Hematopoietic multipotent progenitor cell treated with erythropoietin and hydrocortisone succinate and interleukin-3 and kit ligand, for 6 days (in vitro differentiated cells): Measurements from ENCODE around the gene USF2.
A peak's percentile ranks its signal among the peaks of the same experiment; 100 is the strongest.

Experiments
- DNase-seq: peaks from one replicate; pipeline ENCODE4 v3.0.0-alpha.2; 2015

Gene USF2

GRCh38 chr19:35265900-35266519 is 2.8 kb upstream of the USF2 start:
- no peak for DNase-seq

- no peak for DNase-seq
These were observed 2.0 kb upstream of the USF2 start for GRCh38 chr19:35266520-35267352.

- DNase-seq: peak; percentile 56
These were observed 1.4 kb upstream of the USF2 start for GRCh38 chr19:35267353-35267817.

GRCh38 chr19:35267818-35268535 is 785 bp upstream of the USF2 start:
- DNase-seq: peak; percentile 80

GRCh38 chr19:35269438-35270117 is 816 bp downstream of the USF2 start:
- DNase-seq: peak; percentile 84

- no peak for DNase-seq
These were observed 1.6 kb downstream of the USF2 start for GRCh38 chr19:35270381-35270811.

GRCh38 chr19:35271546-35271945 is 2.8 kb downstream of the USF2 start:
- DNase-seq: no peak

- peak; percentile 51 for DNase-seq
These were observed 3.5 kb downstream of the USF2 start for GRCh38 chr19:35272122-35272719.

GRCh38 chr19:35272954-35273649 is 4.3 kb downstream of the USF2 start:
- no peak for DNase-seq

GRCh38 chr19:35273686-35274259 is 5.0 kb downstream of the USF2 start:
- DNase-seq: no peak

- DNase-seq: no peak
These were observed 5.6 kb downstream of the USF2 start for GRCh38 chr19:35274323-35274722.

GRCh38 chr19:35276706-35277281 is 8.0 kb downstream of the USF2 start:
- no peak for DNase-seq

- no peak for DNase-seq
These were observed 10.0 kb downstream of the USF2 start for GRCh38 chr19:35278578-35279284.

- DNase-seq: no peak
These were observed 10.6 kb downstream of the USF2 start for GRCh38 chr19:35279374-35279773.

- DNase-seq: no peak
These were observed 11.4 kb downstream of the USF2 start for GRCh38 chr19:35279985-35280821.

GRCh38 chr19:35281303-35281702 is 12.5 kb downstream of the USF2 start:
- DNase-seq: no peak

- no peak for DNase-seq
These were observed 15.7 kb downstream of the USF2 start for GRCh38 chr19:35284153-35285094.

GRCh38 chr19:35285095-35285449 is 16.3 kb downstream of the USF2 start:
- no peak for DNase-seq
